GM21367 (cell line): Measurements from ENCODE around the gene HES5.

Experiments
- ATAC-seq: cut with Tn5 transposase; IDR thresholded peaks from one replicate; pipeline ENCODE4 v1.9.1; 2021; ENCODE audit not compliant: unreplicated experiment

The HES5 gene

DNA sequence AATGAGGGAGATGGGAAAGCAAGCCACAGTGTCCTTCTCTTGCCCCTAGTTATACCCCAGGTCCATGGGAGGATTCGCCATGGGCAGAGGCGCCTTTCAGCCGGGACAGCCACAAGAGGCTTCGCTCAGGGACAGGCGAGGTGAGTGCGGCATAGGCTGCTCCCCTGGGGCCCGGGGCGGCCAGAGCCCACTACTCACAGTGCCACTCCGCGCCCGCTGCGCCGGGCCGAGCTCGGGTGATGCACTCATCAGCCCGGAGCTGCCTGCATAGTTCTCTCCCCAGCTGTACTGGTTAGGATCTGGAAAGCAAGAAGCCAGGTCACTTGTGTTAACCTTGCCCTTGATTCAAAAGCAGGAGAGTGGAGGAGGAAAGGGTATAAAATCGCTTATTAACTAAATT, 12.1 kb downstream of the HES5 start:
- ATAC-seq: no peak

DNA sequence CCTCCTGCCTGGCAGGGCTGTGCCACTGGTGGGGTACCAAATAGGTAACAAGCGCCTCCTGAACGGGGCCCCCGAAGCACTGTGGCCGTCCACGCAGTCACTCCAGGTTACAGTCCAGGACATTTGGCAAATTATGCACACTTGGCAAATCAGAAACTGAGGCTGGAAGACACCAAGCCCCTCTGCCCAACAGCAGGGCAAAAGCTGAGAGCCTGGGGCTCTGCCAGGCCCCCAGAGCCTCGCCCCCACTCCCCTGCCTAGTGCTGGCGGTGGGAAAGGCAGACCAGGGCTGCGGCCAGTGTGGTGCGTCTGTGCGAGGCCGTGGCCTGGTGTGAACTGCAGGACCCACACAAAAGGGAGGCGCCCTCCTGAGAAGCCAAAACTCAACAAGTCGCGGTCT, 13.1 kb downstream of the HES5 start:
- no peak for ATAC-seq

DNA sequence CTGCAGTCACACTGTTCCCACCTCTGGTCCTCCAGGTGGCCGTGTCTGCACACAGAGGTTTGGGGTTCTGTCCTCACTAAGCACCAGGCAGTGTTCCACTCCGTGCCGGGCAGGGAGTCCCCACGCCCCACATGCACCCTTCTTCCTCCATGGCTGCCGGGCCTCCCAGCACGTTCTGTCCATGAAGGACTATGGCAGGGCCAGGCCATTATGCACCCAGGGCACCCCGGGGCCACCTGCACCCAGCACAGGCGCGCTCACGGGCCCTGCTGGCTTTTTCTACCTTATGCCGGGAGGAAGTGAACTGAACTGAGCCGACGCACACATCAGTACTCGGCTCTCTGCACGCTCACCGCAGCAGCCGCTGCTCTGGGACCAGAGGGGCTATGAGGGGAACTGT, 13.9 kb downstream of the HES5 start:
- ATAC-seq: no peak

GRCh38 chr1:2515763-2516080, 14.3 kb downstream of the HES5 start:
- ATAC-seq: no peak

DNA sequence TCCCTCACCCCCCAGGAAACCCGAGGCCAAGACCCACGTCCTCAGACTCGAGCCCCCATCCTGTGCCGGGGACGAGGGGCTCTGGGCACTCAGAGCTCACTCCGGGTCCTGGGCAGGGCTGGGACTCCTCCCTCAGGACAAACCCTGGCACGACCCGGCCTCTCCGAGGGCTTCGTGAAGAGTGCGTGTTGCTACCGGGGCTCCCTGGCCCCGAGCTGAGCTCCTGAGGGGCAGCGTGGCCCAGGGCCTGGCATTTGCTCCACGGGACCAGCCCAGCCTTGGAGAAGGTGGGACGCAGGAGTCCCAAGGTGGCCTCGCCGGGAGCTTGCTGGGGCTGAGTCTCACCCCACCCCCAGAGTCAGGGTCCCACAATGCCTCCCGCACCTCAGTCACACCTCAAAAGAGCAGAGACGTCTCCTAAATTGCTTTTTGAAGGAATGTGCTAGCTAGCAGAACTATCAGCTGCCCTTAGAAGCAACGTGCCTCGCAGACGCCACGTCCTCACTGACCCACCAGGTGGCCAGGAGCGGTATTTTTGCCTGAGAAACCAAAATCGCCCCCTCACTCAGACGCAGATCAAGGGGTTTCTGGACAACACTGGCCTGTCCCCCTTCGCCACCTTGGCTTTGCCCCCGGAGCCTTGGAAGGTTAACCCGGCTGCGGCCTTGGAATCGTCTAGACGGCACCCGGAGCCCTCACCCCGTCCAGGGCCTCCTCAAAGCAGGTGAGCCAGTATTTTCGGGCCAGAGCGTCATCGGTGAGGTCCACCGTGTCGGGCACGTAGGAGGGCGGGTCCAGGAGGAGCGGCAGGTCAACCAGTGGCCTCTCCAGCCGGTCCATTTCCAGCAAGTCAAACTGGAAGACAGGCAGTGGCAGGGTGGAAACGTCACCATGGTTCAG, 14.9 kb downstream of the HES5 start:
- ATAC-seq: no peak

DNA sequence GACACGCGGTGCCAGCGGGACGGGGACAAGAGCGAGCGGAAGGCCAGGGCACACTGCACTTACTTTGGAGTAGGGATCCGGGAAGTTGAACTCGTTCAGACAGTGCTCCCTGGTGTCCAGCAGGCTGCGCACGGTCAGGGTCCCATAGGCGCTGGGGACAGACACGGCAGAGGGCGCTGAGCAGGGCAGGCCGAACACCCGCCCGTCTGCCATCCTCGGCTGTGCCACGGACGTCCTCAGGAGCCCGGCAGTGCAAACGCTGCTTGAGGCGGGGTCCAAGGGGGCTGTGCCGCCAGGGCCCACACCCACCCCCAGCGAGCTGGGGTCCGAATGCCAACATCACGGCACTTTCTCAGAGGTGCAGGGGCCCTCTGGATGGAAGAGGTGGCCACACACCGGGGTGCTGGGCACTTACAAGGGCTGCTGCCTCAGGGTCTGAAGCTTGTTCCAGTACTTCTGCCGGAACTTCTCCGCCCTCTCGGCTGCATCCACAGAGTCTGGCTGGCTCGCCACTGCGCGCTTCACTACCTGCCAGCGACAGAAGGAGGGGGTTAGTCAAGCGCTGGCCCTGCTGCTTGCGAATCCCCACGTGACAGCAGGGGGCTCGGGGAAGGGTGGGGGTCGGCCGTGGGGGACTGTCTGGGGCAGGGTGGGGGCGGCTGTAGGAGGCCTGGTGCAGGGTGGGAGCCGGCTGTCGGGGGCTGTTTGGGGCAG, 16.0 kb downstream of the HES5 start:
- ATAC-seq: no peak

DNA sequence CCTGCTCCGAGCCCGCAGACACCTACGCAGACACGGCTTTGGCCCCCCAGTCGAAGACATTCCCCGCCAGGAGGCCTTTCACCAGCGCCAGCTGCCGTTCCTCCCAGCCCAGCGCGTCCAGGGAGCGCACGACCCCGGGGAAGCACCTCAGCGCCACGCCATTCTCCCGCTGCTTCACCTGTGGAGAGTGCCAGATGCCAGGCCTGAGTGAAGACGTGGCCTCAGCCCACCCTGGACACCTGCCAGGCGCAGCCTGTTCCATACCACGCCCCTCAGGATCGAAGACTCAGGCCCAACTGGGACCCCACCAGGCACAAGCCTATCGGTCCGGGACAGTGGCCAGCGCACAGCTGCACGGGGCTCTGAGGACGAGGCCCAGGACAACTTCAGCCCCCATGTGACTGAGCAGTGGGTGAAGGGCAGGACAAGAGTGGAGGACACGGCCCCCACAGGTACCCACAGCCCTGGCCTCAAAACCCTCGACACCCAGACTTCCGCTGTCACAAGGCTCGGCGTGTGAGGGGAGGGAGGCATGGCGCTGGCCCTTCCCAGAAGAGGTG, 17.1 kb downstream of the HES5 start:
- no peak for ATAC-seq

- ATAC-seq: no peak
Measured at GRCh38 chr1:2510366-2511155, 19.5 kb downstream of the HES5 start.

DNA sequence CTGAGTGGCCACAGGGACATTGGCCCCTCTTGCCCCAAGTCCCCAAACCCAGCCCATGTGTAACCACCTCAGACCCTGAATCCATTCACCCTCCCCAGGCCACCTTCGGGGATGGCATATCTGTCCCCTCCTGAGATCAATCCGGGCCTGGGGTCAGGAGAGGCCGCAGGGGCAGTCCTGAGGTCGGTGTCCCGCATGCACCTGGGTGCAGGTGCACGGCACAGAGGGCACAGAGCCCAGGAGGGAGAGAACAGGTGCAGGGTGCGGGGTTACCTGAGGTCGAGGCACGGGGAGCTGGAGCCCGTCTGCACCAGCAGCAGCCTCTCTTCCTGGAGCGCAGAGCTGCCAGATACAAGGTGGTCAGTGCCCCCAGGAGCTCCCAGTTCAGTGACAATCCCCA, 20.5 kb downstream of the HES5 start:
- ATAC-seq: no peak

DNA sequence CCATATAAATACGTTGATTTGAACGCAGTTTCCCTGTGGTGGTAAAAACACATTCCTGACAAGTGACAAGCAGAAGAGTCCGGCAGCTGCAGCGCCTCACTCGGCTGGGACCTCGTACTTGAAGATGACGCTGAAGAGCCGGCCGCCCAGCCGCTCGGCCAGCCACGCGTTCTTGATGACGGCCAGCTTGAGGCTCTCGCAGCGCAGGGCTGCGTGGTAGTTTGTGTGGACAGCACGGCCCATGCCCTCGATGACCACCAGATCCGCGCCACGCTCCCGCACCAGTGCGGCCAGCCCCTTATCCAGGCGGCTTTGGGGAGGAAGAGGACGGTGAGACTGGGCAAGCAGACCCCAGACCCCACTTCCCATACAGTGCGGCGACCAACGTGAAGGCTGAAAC, 21.3 kb downstream of the HES5 start:
- ATAC-seq: no peak

DNA sequence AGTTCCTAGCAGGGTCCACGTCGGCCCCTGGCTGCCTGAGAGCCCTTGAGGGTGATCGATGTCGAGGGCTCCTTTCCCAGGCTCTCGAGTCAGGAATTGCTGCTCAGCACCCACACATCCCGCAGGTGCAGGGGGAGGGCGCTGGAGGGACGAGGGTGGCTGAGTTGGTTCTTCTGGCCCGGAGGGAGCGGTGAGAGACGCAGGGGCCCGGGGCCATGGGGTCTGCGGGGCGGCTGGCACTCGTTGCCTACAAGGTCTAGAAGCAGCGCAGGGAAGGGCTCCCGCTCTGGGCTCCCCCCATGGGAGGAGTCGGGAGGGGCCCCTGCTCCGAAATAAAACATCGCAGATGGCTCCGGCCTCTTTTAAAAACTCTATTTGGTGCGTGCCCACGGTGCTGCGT, 21.9 kb downstream of the HES5 start:
- ATAC-seq: no peak

- no peak for ATAC-seq
Measured at GRCh38 chr1:2507744-2508155, 22.3 kb downstream of the HES5 start.

DNA sequence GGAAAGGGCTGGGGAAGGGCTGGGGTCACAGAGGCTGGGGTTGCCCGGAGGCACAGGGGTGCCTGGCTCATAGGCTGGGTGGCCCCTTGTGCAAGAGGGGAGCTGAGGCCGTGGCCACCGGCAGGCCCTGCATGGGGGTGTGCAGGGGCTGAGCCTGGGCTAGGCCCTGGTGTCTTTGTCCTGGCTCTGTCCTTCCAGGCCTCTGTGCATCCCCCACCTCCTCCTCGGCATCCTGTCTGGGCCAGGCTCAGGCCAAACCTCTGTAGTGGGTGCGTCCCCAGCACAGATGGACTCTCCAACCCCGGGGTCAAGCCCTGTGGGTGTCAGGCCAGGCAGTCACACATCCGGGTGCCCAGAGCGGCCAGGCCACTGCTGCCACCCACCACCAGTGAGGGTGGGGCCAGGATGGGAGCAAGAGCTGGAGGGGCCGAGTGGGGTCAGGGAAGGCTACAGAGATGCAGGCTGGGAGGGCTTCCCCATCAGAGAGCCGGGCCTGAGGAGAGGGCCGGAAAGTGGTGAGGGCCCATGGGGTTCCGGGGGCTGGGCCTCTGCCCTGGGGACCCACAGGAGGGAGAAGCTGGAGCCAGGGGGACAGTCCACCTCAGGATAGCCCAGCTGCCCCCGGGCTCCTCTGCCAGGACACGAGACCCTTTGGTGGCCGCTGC, 23.0 kb downstream of the HES5 start:
- ATAC-seq: no peak

GRCh38 chr1:2506007-2506860, 23.8 kb downstream of the HES5 start:
- no peak for ATAC-seq

- no peak for ATAC-seq
Measured at GRCh38 chr1:2505461-2505994, 24.5 kb downstream of the HES5 start.

GRCh38 chr1:2504949-2505272, 25.2 kb downstream of the HES5 start:
- ATAC-seq: no peak

- ATAC-seq: no peak
Measured at GRCh38 chr1:2504225-2504948, 25.7 kb downstream of the HES5 start.

DNA sequence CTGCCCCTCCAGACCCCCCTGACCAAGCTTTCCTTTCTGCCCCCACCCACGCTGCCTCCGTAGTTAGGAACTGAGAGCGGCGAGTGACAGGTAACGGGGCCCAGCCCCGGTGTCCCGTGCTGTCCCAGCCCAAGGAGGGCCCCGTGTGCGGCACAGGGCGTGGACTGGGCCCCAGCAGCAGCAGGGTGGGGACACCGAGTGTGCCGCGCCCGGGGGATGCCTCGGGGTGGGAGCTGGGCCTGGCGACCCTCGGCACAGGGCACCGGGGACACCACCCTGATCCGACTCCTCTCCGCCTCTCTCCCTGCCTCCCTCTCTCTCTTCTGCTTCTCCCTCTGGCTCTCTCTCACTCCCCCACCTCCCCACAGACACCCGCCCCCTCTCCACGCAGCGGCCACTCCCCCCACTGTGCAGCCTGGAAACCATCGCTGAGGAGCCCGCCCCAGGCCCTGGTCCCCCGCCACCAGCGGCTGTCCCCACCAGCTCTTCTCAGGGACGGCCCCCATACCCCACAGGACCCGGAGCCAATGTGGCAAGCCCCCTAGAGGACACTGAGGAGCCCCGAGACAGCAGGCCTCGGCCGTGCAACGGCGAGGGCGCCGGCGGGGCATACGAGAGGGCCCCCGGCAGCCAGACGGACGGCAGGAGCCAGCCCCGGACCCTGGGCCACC, 26.4 kb downstream of the HES5 start:
- no peak for ATAC-seq
